Activated naive CD8-positive, alpha-beta T cell treated with anti-CD3 and anti-CD28 coated beads, Interleukin-2, amount 50 U/mL, for 24 hours (primary cell): ENCODE results near the gene IL34.
"Not testable (repeated sequence)": the region's sequence is repeated elsewhere in the genome, so short reads cannot be mapped to it uniquely, and the experiment has no call there.

Source experiments
- ATAC-seq: fragments of 150-1000 bp; cut with Tn5 transposase; one replicate; pipeline ENCODE4 v1.10.0; 2021
- DNase-seq: peaks from one replicate; pipeline ENCODE4 v3.0.0; 2021
- H3K27ac Mint-ChIP-seq: one replicate; pipeline ENCODE4 v1.8.0; 2021; ENCODE audit warnings: mild to moderate bottlenecking, mixed read lengths
- H3K27me3 Mint-ChIP-seq: one replicate; pipeline ENCODE4 v1.8.0; 2021; ENCODE audit warnings: mixed read lengths
- H3K36me3 Mint-ChIP-seq: one replicate; pipeline ENCODE4 v1.8.0; 2021; ENCODE audit warnings: low read depth, mixed read lengths
- H3K4me1 Mint-ChIP-seq: one replicate; pipeline ENCODE4 v1.8.0; 2021; ENCODE audit warnings: mixed read lengths
- H3K4me3 Mint-ChIP-seq: one replicate; pipeline ENCODE4 v1.8.0; 2021; ENCODE audit warnings: mild to moderate bottlenecking, moderate library complexity, mixed read lengths
- H3K9me3 Mint-ChIP-seq: one replicate; pipeline ENCODE4 v1.8.0; 2021; ENCODE audit warnings: mixed read lengths

IL34 gene

GRCh38 chr16:70612931-70613330 is 33.4 kb upstream of the IL34 start:
- H3K27ac Mint-ChIP-seq: no peak overlapping the region

GRCh38 chr16:70614208-70614951 is 32.0 kb upstream of the IL34 start:
- Mint-ChIP-seq H3K4me3 (no peak overlapping the region), H3K36me3 (no peaks in the 10 kb centered on the region), H3K27me3 (no peaks in the 10 kb centered on the region), H3K4me1 (no peaks in the 10 kb centered on the region), H3K9me3 (no peaks in the 10 kb centered on the region), H3K27ac (no peak overlapping the region)
- DNase-seq (no peak), ATAC-seq (no peak)

More at GRCh38 chr16:70612931-70613330, 33.4 kb upstream of the IL34 start:
- H3K4me1 Mint-ChIP-seq: no peaks in the 10 kb centered on the region
- no peak overlapping the region for H3K4me3 Mint-ChIP-seq
- H3K36me3 Mint-ChIP-seq: no peaks in the 10 kb centered on the region
- DNase-seq (no peak), ATAC-seq (no peak)
- H3K9me3 Mint-ChIP-seq: no peaks in the 10 kb centered on the region
- no peaks in the 10 kb centered on the region for H3K27me3 Mint-ChIP-seq

GRCh38 chr16:70615945-70616344 is 30.4 kb upstream of the IL34 start:
- Mint-ChIP-seq H3K4me1 (no peaks in the 10 kb centered on the region), H3K9me3 (no peaks in the 10 kb centered on the region), H3K27me3 (no peaks in the 10 kb centered on the region), H3K4me3 (no peak overlapping the region), H3K27ac (no peak overlapping the region), H3K36me3 (no peaks in the 10 kb centered on the region)
- ATAC-seq (no peak), DNase-seq (no peak)

DNA sequence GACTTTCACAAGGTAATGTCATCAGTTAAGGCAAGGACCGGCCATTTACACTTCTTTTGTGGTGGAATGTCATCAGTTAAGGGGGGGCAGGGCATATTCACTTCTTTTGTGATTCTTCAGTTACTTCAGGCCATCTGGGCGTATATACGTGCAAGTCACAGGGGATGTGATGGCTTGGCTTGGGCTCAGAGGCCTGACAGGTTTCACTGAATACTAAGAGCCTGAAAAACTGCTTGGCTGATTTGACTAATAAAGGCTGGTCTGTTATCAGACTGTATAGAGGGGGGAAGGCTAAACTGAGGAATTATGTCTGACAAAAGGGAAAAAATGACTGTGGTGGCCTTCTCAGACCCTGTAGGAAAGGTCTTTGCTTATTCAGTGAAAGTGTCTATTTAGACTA is 24.5 kb upstream of the IL34 start:
- not testable (repeated sequence) for H3K9me3 Mint-ChIP-seq, H3K4me3 Mint-ChIP-seq, H3K27me3 Mint-ChIP-seq, H3K4me1 Mint-ChIP-seq, H3K36me3 Mint-ChIP-seq, ATAC-seq, DNase-seq, H3K27ac Mint-ChIP-seq

- no peak overlapping the region for H3K4me3 Mint-ChIP-seq
- H3K27ac Mint-ChIP-seq: no peak overlapping the region
- no peaks in the 10 kb centered on the region for H3K4me1 Mint-ChIP-seq
- DNase-seq (no peak), ATAC-seq (no peak)
- no peaks in the 10 kb centered on the region for H3K9me3 Mint-ChIP-seq
- H3K36me3 Mint-ChIP-seq: no peaks in the 10 kb centered on the region
- H3K27me3 Mint-ChIP-seq: peaks cover 2% of the 10 kb centered on the region
Measured at GRCh38 chr16:70627696-70628095, 18.7 kb upstream of the IL34 start.

GRCh38 chr16:70630960-70631745 is 15.2 kb upstream of the IL34 start:
- no peak overlapping the region for H3K27ac Mint-ChIP-seq
- ATAC-seq (no peak), DNase-seq (no peak)
- H3K27me3 Mint-ChIP-seq: peaks cover 2% of the 10 kb centered on the region
- H3K4me3 Mint-ChIP-seq: no peak overlapping the region
- no peaks in the 10 kb centered on the region for H3K4me1 Mint-ChIP-seq
- H3K9me3 Mint-ChIP-seq: no peaks in the 10 kb centered on the region
- H3K36me3 Mint-ChIP-seq: no peaks in the 10 kb centered on the region

- Mint-ChIP-seq H3K4me3 (no peak overlapping the region), H3K9me3 (no peaks in the 10 kb centered on the region), H3K4me1 (no peaks in the 10 kb centered on the region), H3K36me3 (no peaks in the 10 kb centered on the region), H3K27ac (no peak overlapping the region), H3K27me3 (peaks cover 2% of the 10 kb centered on the region)
- ATAC-seq: no peak
- DNase-seq: no peak
Measured at GRCh38 chr16:70632273-70632672, 14.1 kb upstream of the IL34 start.

DNA sequence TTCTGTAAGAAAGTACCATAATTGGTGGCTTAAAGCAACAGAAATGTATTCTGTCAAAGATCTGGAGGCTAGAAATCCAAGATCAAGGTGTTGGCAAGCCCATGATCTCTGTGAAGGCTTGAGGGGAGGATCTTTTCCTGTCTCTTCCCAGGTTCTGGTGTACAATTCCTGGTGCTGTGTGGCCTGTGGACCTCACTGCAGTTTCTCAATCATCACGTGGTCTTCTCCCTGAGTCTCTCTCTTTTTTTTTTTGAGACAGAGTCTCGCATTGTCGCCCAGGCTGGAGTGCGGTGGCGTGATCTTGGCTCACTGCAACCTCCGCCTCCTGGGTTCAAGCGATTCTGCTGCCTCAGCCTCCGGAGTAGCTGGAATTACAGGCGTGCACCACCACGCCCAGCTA is 12.7 kb upstream of the IL34 start:
- not testable (repeated sequence) for H3K27ac Mint-ChIP-seq, H3K36me3 Mint-ChIP-seq, H3K9me3 Mint-ChIP-seq, H3K4me3 Mint-ChIP-seq, DNase-seq, ATAC-seq, H3K27me3 Mint-ChIP-seq, H3K4me1 Mint-ChIP-seq

DNA sequence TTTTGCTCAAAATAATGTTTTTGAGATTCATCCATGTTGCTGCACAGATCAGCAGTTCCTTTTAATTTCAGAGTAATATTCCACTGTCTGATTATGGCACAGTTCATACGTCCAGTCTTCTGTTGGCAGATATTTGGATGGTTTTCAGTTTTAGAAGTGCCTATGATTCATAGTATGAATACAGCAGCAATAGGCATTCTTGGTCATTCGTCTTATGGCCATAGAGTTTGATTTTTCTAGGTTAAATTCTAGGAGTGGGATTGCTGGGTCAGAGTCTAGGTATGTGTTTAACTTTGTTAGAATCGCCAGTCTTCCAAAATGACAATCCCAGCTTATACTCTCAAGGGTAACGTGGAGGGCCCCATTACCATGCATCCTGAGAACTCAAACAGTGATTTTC is 11.5 kb upstream of the IL34 start:
- Mint-ChIP-seq H3K36me3 (no peaks in the 10 kb centered on the region), H3K4me1 (no peaks in the 10 kb centered on the region), H3K9me3 (no peaks in the 10 kb centered on the region)

DNA sequence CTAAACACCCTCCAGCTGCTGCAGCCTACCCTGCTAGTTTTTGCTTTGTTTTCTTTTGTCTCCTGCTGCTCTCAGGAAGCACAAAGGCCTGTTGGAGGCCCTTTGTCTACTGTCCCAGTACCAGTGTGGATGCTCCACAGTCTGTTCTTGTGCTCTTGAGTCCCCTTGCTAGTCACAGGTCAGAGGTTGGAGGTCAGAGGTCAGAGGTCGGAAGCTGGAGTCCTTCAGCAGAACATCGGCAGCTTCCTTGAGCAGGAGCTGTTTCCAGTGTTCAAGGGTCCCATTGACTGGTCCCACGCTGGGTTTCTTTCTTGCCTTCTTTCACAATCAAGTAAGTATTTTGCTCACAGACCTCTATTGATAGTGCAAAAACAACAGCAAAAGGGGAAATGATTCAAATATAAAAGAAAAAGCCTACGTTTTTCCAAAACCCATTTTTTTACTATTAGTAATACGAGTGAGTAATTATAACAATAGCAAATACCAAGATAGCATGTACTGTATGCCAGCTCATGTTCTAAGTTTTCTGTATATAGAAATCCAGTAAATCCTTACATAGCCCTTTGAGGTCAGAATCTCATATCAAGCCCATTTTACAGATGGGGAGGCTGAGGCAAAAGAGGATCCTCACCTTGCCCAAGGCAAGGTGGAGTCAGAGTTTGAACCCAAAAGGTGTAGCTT is 10.9 kb upstream of the IL34 start:
- Mint-ChIP-seq H3K4me1 (no peaks in the 10 kb centered on the region), H3K27me3 (peaks cover 2% of the 10 kb centered on the region), H3K27ac (no peak overlapping the region), H3K36me3 (no peaks in the 10 kb centered on the region), H3K4me3 (no peak overlapping the region), H3K9me3 (no peaks in the 10 kb centered on the region)
- DNase-seq: no peak
- no peak for ATAC-seq

More for the DNA sequence above, 11.5 kb upstream of the IL34 start:
- DNase-seq (no peak), ATAC-seq (no peak)
- H3K27ac Mint-ChIP-seq: no peak overlapping the region
- H3K4me3 Mint-ChIP-seq: no peak overlapping the region
- H3K27me3 Mint-ChIP-seq: peaks cover 2% of the 10 kb centered on the region

- H3K27ac Mint-ChIP-seq: no peak overlapping the region
- no peak for DNase-seq
- H3K4me1 Mint-ChIP-seq: no peaks in the 10 kb centered on the region
- no peaks in the 10 kb centered on the region for H3K9me3 Mint-ChIP-seq
- H3K36me3 Mint-ChIP-seq: no peaks in the 10 kb centered on the region
- peaks cover 3% of the 10 kb centered on the region for H3K27me3 Mint-ChIP-seq
- no peak for ATAC-seq
- no peak overlapping the region for H3K4me3 Mint-ChIP-seq
Measured at GRCh38 chr16:70638814-70639792, 7.3 kb upstream of the IL34 start.

DNA sequence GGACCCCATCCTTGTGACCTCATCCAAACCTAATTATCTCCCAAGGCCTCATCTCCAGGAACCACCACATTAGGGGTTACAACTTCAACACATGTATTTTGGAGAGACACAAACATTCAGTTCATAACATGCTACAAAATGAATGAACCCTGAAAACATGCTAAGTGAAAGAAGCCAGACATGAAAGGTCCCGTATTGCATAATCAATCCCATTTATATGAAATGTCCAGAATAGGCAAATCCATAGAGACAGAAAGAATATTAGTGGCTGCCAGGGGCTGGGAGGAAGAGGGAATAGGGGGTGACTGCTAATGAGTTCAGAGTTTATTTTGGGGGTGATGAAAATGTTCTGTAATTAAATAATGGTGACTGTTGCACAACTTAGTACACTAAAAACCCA is 3.7 kb upstream of the IL34 start:
- H3K9me3 Mint-ChIP-seq: no peaks in the 10 kb centered on the region
- H3K4me3 Mint-ChIP-seq: no peak overlapping the region
- H3K27ac Mint-ChIP-seq: no peak overlapping the region
- ATAC-seq (no peak), DNase-seq (no peak)
- no peaks in the 10 kb centered on the region for H3K4me1 Mint-ChIP-seq
- peaks cover 3% of the 10 kb centered on the region for H3K27me3 Mint-ChIP-seq
- no peaks in the 10 kb centered on the region for H3K36me3 Mint-ChIP-seq

DNA sequence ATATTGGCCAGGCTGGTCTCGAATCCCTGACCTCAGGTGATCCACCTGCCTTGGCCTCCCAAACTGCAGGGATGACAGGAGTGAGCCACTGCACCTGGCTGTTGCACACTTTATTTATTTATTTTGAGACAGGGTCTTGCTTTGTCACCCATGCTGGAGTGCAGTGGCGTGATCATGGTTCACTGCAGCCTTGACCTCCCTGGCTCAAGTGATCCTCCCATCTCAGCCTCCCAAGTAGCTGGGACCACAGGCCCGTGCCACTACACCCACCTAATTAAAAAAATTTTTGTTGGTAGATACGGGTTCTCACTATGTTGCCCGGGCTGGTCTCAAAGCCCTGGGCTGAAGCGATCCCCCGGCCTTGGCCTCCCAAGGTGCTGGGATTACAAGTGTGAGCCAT is 3.1 kb upstream of the IL34 start:
- not testable (repeated sequence) for H3K27me3 Mint-ChIP-seq, H3K36me3 Mint-ChIP-seq, DNase-seq, H3K27ac Mint-ChIP-seq, H3K4me3 Mint-ChIP-seq, ATAC-seq, H3K9me3 Mint-ChIP-seq, H3K4me1 Mint-ChIP-seq
